HG03460 (cell line): ENCODE results near the gene NT5C1B.

ENCODE experiments used
- ATAC-seq: cut with Tn5 transposase; IDR thresholded peaks from one replicate; pipeline ENCODE4 v1.9.1; 2021; ENCODE audit not compliant: unreplicated experiment

NT5C1B gene

DNA sequence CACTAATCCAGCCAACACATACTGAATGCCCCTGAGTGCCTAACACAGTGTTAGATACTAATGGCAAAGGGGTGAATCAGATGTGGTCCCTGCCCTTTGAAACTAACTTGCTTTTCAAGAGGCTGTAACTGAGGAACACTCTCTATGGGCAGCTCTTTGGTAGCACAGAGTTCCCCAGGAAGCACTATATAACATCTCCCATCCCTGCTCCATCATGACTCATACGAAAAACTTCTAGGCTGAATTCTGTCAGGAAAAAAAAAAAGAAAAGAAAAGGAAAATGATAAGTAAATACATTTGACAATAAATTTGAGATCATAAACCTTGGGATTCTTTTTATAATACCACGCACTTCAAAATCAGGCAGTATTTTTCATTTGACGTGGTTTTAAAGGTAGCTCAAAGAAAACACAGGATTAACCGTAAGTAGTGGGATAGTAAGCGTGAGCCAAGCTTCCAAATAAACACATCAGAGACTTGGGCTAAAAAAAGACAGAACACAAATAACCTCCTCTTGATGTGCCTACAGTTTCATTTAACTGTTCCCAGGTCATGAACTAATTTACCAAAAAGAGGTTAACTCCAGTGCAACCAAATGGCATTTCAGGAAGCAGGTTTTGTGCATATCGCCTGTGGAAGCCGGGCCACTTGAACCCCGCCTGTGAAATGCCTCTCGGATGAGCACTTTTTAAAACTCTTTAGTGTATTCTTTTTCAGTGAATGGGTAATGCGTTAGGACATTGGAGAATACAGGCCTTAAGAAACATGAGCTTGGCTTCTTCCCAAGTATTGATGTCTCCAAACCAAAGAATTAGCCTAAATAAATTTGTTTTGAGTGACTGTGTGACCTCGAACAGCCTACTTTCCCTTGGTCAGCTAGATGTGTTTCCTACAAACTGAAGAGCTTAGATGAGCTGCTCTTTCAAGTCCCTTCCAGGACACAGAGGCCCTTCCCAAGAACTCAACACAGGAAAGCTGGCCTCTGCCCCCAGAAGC lies 71.0 kb downstream of the NT5C1B start:
- no peak for ATAC-seq

DNA sequence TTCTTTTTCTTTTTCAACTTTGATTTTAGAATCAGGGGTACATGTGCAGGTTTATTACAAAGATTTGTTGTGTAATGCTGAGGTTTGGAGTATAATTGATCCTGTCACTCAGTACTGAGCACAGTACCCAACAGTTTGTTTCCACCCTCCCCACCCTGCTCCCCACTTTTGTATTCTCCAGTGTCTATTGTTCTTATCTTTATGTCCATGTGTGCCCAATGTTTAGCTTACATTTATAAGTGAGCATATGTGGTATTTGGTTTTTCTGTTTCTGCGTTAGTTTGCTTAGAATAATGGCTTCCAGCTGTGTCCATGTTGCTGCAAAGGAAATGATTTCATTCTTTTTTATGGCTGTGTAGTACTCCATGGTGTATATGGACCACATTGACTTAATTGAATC lies 72.0 kb downstream of the NT5C1B start:
- no peak for ATAC-seq

DNA sequence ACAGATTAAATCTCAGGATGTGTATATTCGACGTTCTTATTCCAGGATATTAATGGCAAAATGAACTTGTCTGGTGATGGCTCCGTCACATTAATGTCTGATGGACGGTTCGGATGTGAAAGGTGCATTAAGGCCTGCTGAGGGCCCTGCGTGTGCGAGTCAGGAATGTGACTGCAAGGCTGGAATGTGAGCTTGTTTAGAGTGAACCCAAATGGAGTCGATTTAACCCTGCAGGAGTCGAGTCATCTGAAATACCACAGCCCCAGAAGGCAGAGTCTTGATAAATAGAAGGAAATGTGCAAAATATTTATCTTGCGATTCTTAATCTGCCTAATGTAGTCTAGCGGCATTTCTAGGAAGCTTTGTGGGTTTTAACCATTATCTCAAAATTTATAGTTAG lies 73.3 kb downstream of the NT5C1B start:
- ATAC-seq, result no peak

DNA sequence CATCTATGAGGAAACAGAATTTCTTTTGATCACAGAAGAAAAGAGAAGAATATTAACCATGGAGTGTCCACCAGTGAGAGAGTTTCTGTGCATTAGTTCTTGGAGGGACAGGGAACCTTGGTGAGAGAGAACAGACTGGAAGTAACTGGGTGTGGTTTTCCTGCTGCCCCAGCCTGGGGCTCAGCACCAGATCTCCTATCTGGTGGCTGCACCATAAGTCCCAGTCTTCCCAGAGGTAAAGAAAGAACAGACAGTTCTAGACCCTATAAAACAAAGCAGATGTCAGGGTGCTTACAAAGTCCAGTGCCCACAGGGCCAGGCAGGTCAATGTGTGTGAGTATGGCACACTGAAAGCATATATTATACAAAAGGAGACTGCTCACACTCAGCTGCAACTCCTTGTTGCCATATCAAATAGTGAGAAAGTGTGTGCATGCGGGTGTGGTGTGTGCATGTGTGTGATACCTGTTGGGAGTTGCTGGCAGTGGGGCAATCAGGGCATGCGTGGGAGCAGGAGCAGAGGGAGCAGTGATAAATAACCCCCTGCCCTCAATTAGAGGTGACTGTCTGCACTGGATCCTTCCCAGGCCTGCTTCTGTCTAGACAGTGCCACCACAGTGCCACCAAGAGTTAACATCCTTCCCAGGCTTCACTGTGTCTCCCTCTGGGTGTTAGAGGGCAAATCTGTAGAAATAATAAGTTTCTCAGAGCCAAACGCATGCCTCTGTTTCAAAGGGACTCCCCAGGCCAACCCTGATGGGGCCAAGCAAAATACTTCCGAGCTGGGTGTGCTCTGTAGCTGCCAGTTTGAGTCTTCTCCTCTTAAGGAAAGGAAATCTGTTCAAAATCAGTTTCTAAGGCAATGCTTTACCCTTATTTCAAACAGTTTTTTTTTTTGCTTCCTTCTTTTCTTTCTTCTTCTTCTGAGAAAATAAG lies 74.6 kb downstream of the NT5C1B start:
- no peak for ATAC-seq
